H1 (cell line): ENCODE data around the gene SPACA5B. TPM values are rescaled to one million over a fixed set of nuclear protein-coding genes. Genes with fewer than 3 reads are reported as not detected.

Source experiments
- CTCF ChIA-PET: fragments of 300-600 bp; sonication (Branson Sonifier 250); formaldehyde crosslinking; loops from one replicate; lab custom pipeline; 2021; ENCODE audit not compliant: partially characterized antibody; lab: Charles Lee
- POLR2A ChIA-PET: fragments of 300-600 bp; sonication (Branson Sonifier 250); formaldehyde crosslinking; loops from one replicate; lab custom pipeline; 2021; ENCODE audit warnings: inconsistent platforms; ENCODE audit not compliant: partially characterized antibody; lab: Charles Lee
- DNase-seq, 2 experiments: peaks; one replicate each; pipeline versions ENCODE4 v3.0.0 to v3.0.0-alpha.2; 2010 to 2022; ENCODE audit warnings: low spot score in 2 of 2, low read depth in 1 of 2, mixed read lengths in 1 of 2
- FAIRE-seq: peaks from 2 replicates; lab custom pipeline; 2011; peaks lifted over from hg19 to GRCh38; lab: Jason Lieb, UNC
- H2AFZ ChIP-seq: 2 replicates; pipeline ENCODE4 v1.8.1; 2012; ENCODE audit warnings: low read length, inconsistent platforms
- H2AK5ac ChIP-seq: 2 replicates; pipeline ENCODE4 v1.6.1; 2013; ENCODE audit warnings: low read depth, low read length
- H2BK120ac ChIP-seq: replicated peaks from 2 replicates; pipeline ENCODE3; 2013; ENCODE audit warnings: low read depth, low read length, inconsistent platforms
- H2BK12ac ChIP-seq: 2 replicates; pipeline ENCODE4 v1.6.1; 2013; ENCODE audit warnings: low read depth, low read length
- H2BK15ac ChIP-seq: 2 replicates; pipeline ENCODE4 v1.6.1; 2013; ENCODE audit warnings: low read length
- H2BK20ac ChIP-seq: 2 replicates; pipeline ENCODE4 v1.6.1; 2013; ENCODE audit warnings: low read length
- H2BK5ac ChIP-seq: 2 replicates; pipeline ENCODE4 v1.6.1; 2013; ENCODE audit warnings: low read depth, low read length
- H3K14ac ChIP-seq: 2 replicates; pipeline ENCODE4 v1.6.1; 2013; ENCODE audit warnings: inconsistent platforms; ENCODE audit not compliant: insufficient read length
- H3K18ac ChIP-seq: 2 replicates; pipeline ENCODE4 v1.6.1; 2013; ENCODE audit warnings: low read length; ENCODE audit errors: extremely low read depth
- H3K23ac ChIP-seq: 2 replicates; pipeline ENCODE4 v1.6.1; 2013; ENCODE audit warnings: inconsistent platforms; ENCODE audit not compliant: insufficient read length
- H3K23me2 ChIP-seq: 2 replicates; pipeline ENCODE4 v1.6.1; 2013; ENCODE audit warnings: low read depth, low read length
- H3K27ac ChIP-seq: 2 replicates; pipeline ENCODE4 v1.6.1; 2011; ENCODE audit warnings: low read depth, low read length, inconsistent platforms
- H3K27me3 ChIP-seq, 4 experiments: replicated peaks in 1 of 4; 1 replicate in 1 of 4; 2 replicates in 3 of 4; pipeline versions ENCODE4 v1.6.1 to v1.8.1; 2011 to 2013; ENCODE audit warnings: low read length in 3 of 4, mild to moderate bottlenecking in 3 of 4, inconsistent platforms in 2 of 4, mixed read lengths in 2 of 4, moderate library complexity in 1 of 4; ENCODE audit not compliant: control insufficient read depth in 3 of 4, insufficient read depth in 3 of 4; ENCODE audit errors: extremely low read depth in 1 of 4
- H3K36me3 ChIP-seq, 4 experiments: 2 replicates each; pipeline versions ENCODE4 v1.6.1 to v1.8.1; 2011 to 2013; ENCODE audit warnings: mild to moderate bottlenecking in 4 of 4, low read length in 3 of 4, moderate library complexity in 2 of 4, control low read depth in 1 of 4, inconsistent platforms in 1 of 4; ENCODE audit not compliant: insufficient read depth in 4 of 4, control insufficient read depth in 2 of 4
- H3K4ac ChIP-seq: replicated peaks from 2 replicates; pipeline ENCODE3; 2013; ENCODE audit warnings: low read length, low read depth, mixed read lengths, inconsistent platforms; ENCODE audit not compliant: insufficient read length
- H3K4me1 ChIP-seq, 4 experiments: replicated peaks in 1 of 4; 1 replicate in 1 of 4; 2 replicates in 3 of 4; pipeline versions ENCODE4 v1.6.1 to v1.8.1; 2011 to 2013; ENCODE audit warnings: low read length in 3 of 4, inconsistent platforms in 2 of 4, mixed read lengths in 1 of 4; ENCODE audit not compliant: insufficient read depth in 4 of 4, control insufficient read depth in 3 of 4
- H3K4me2 ChIP-seq, 2 experiments: 2 replicates each; pipeline versions ENCODE4 v1.6.1 to v1.8.1; 2011 to 2013; ENCODE audit warnings: low read depth in 2 of 2, low read length in 2 of 2, control low read depth in 1 of 2, inconsistent platforms in 1 of 2, mild to moderate bottlenecking in 1 of 2; ENCODE audit not compliant: insufficient read depth in 1 of 2
- H3K4me3 ChIP-seq, 4 experiments: fragments of 200-600, 300-600 bp in 1 of 4; sonication (generic), shearing (Covaris generic), sonication (Bioruptor Twin) in 1 of 4; 2 replicates each; pipeline versions ENCODE4 v1.5.1 to v1.8.1; 2011 to 2016; ENCODE audit warnings: low read length in 4 of 4, low read depth in 3 of 4, control low read depth in 2 of 4, inconsistent platforms in 2 of 4, mild to moderate bottlenecking in 2 of 4, mixed read lengths in 1 of 4, moderate library complexity in 1 of 4; ENCODE audit not compliant: insufficient read depth in 2 of 4; ENCODE audit errors: extremely low read depth in 1 of 4
- H3K56ac ChIP-seq: replicated peaks from 2 replicates; pipeline ENCODE3; 2013; ENCODE audit warnings: low read depth, mild to moderate bottlenecking, mixed read lengths, low read length, inconsistent platforms; ENCODE audit not compliant: insufficient read length
- H3K79me1 ChIP-seq: 2 replicates; pipeline ENCODE4 v1.6.1; 2013; ENCODE audit warnings: low read depth, low read length, control low read depth
- H3K79me2 ChIP-seq, 2 experiments: 2 replicates each; pipeline versions ENCODE4 v1.6.1 to v1.8.1; 2012 to 2013; ENCODE audit warnings: low read length in 2 of 2, mild to moderate bottlenecking in 2 of 2, inconsistent platforms in 1 of 2; ENCODE audit not compliant: insufficient read depth in 2 of 2, control insufficient read depth in 1 of 2
- H3K9ac ChIP-seq, 4 experiments: replicated peaks in 1 of 4; 1 replicate in 1 of 4; 2 replicates in 3 of 4; pipeline versions ENCODE4 v1.6.1 to v1.8.1; 2011 to 2013; ENCODE audit warnings: low read depth in 3 of 4, low read length in 3 of 4, control low read depth in 2 of 4, mild to moderate bottlenecking in 2 of 4, moderate library complexity in 2 of 4, inconsistent platforms in 1 of 4; ENCODE audit errors: extremely low read depth in 1 of 4
- H3K9me3 ChIP-seq, 2 experiments: 2 replicates each; pipeline versions ENCODE4 v1.6.1 to v1.8.1; 2012 to 2013; ENCODE audit warnings: mild to moderate bottlenecking in 2 of 2, moderate library complexity in 2 of 2, control low read depth in 1 of 2, inconsistent platforms in 1 of 2, low read depth in 1 of 2, low read length in 1 of 2, mixed read lengths in 1 of 2; ENCODE audit not compliant: insufficient read depth in 2 of 2
- H4K20me1 ChIP-seq, 2 experiments: replicated peaks in 1 of 2; 2 replicates each; pipeline versions ENCODE3 to v1.8.1; 2011 to 2013; ENCODE audit warnings: inconsistent platforms in 2 of 2, low read length in 2 of 2, mild to moderate bottlenecking in 1 of 2; ENCODE audit not compliant: insufficient read depth in 2 of 2, control insufficient read depth in 1 of 2
- H4K5ac ChIP-seq: 2 replicates; pipeline ENCODE4 v1.6.1; 2013; ENCODE audit warnings: low read length, low read depth, mixed read lengths, inconsistent platforms; ENCODE audit not compliant: insufficient read length
- H4K8ac ChIP-seq: 2 replicates; pipeline ENCODE4 v1.8.0; 2013; ENCODE audit warnings: mild to moderate bottlenecking, moderate library complexity, low read length, inconsistent platforms; ENCODE audit not compliant: insufficient read depth; ENCODE audit errors: extremely low read depth
- H4K91ac ChIP-seq: replicated peaks from 2 replicates; pipeline ENCODE3; 2013; ENCODE audit warnings: low read length, mixed read lengths, inconsistent platforms; ENCODE audit not compliant: insufficient read length
- JUND ChIP-seq: IDR thresholded peaks from 2 replicates; pipeline ENCODE4 v1.6.1; 2011; ENCODE audit warnings: mild to moderate bottlenecking, improper control_type of control experiment, low read length
- SIX5 ChIP-seq: IDR thresholded peaks from 2 replicates; pipeline ENCODE4 v1.6.1; 2011; ENCODE audit warnings: mild to moderate bottlenecking, low read depth, low read length
- SP2 ChIP-seq: IDR thresholded peaks from 2 replicates; pipeline ENCODE4 v1.6.1; 2012; ENCODE audit warnings: mild to moderate bottlenecking, low read length, inconsistent platforms
- SUZ12 ChIP-seq: fragments of 200-600 bp; sonication (generic); IDR thresholded peaks from 2 replicates; pipeline ENCODE4 v1.6.1; 2012; ENCODE audit warnings: mild to moderate bottlenecking, inconsistent platforms, low read length, moderate library complexity, mixed read lengths
- TAF1 ChIP-seq: IDR thresholded peaks from 2 replicates; pipeline ENCODE4 v1.6.1; 2011; ENCODE audit warnings: mild to moderate bottlenecking, low read depth, low read length
- WGBS, 2 experiments: shearing (Covaris generic) in 1 of 2; methylation state at CpG; one replicate each; pipeline versions ENCODE4 v1.1.6 to v1.1.7; 2013 to 2015; ENCODE audit warnings: low lambda C conversion rate in 2 of 2, mixed read lengths in 2 of 2, inconsistent platforms in 1 of 2, low coverage in 1 of 2, missing lambda C conversion rate in 1 of 2; ENCODE audit not compliant: insufficient replicate concordance in 2 of 2, insufficient coverage in 1 of 2, insufficient read length in 1 of 2; ENCODE audit errors: extremely low coverage in 1 of 2, missing lambda C conversion rate in 1 of 2; 5-methylcytosine and 5-hydroxymethylcytosine counted together
- polyA plus RNA-seq, 7 experiments: library from polyadenylated mRNA; depleted of rRNA in 3 of 7; stranded (reverse) in 5 of 7; unstranded in 2 of 7; fragments of >200 nt in 5 of 7; fragments of 200-250 nt in 2 of 7; gene quantifications; 1 replicate in 5 of 7; 2 replicates in 1 of 7; 4 replicates in 1 of 7; pipeline versions ENCODE4 v1.2.1 to v1.2.3, GENCODE V29; 2011 to 2013; ENCODE audit warnings: missing spikeins in 2 of 7, mixed read lengths in 2 of 7
- total RNA-seq: library from RNA; stranded (reverse); fragmentation: NEBNext Ultra II Directional; extraction: Animal tissue kit (Norgen Biotek cat#: 25700); gene quantifications from 2 replicates; pipeline ENCODE4 v1.2.1, GENCODE V29; 2021
- TF ChIP-seq, protein P1 (sequence below): IDR thresholded peaks from 2 replicates; pipeline ENCODE4 v1.6.1; 2012; ENCODE audit warnings: inconsistent platforms

Gene SPACA5B
- total and polyA plus RNA-seq, 2 of the 8 experiments (the other 6 are each of a cell fraction or from before 2014, with no cell fraction given), result not detected

DNA sequence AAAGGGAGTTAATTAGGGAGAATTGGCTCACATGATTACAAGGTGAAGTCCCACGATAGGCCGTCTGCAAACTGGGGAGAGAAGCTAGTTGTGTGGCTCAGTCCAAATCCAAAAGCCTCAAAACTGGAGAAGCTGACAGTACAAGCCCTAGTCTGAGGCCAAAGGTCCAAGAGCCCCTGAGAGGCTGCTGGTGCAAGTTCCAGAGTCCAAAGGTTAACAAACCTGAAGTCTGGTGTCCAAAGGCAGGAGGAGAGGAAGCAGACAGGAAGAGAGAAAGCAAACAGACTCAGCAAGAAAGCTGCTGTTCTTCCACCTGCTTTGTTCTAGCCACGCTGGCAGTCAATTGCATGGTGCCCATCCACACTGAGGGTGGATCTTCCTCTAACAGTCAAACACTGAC lies 29.0 kb upstream of the SPACA5B start:
- Histone ChIP-seq H4K91ac (no peak overlapping the region), H3K79me1 (no peaks in the 10 kb centered on the region), H2BK15ac (no peak overlapping the region), H3K4me1 (no peaks in the 10 kb centered on the region), H3K36me3 (no peaks in the 10 kb centered on the region), H3K56ac (no peak overlapping the region), H3K4me2 (no peak overlapping the region), H3K23ac (no peak overlapping the region), H3K9me3 (no peaks in the 10 kb centered on the region), H3K9ac (no peak overlapping the region), H4K8ac (no peak overlapping the region), H3K18ac (no peak overlapping the region), H3K4me3 (no peak overlapping the region), H3K79me2 (no peaks in the 10 kb centered on the region), H3K27ac (no peak overlapping the region), H2AK5ac (no peak overlapping the region), H3K23me2 (no peaks in the 10 kb centered on the region), H2BK120ac (no peak overlapping the region), H4K20me1 (no peaks in the 10 kb centered on the region), H4K5ac (no peak overlapping the region), H2BK12ac (no peak overlapping the region), H2BK5ac (no peak overlapping the region), H3K27me3 (no peaks in the 10 kb centered on the region), H2AFZ (no peak overlapping the region), H2BK20ac (no peak overlapping the region), H3K4ac (no peak overlapping the region), H3K14ac (no peak overlapping the region)
- POLR2A ChIA-PET, result no interaction called here
- WGBS, 2 experiments, result 82% methylated on average over 3 of the region's 3 CpGs; no CpG with 5 or more reads in 1 of the 2 experiments
- no peak for DNase-seq
- CTCF ChIA-PET, result no interaction called here
- FAIRE-seq, result no peak
- TF ChIP-seq, protein P1, sequence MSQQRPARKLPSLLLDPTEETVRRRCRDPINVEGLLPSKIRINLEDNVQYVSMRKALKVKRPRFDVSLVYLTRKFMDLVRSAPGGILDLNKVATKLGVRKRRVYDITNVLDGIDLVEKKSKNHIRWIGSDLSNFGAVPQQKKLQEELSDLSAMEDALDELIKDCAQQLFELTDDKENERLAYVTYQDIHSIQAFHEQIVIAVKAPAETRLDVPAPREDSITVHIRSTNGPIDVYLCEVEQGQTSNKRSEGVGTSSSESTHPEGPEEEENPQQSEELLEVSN, result no peak
- no peak for TF ChIP-seq TAF1
- TF ChIP-seq SIX5, result no peak
- TF ChIP-seq JUND, result no peak
- TF ChIP-seq SP2, result no peak
- TF ChIP-seq SUZ12, result no peak
